Upper lobe of left lung (tissue), 6 donors: ENCODE data around the gene EPS15. TPM values are rescaled to one million over a fixed set of nuclear protein-coding genes. Genes with fewer than 3 reads are reported as not detected.
"Not testable (repeated sequence)": the region's sequence is repeated elsewhere in the genome, so short reads cannot be mapped to it uniquely, and the experiment has no call there.

Source experiments
- ATAC-seq, 2 donors: fragments of 200-7000 bp; cut with Tn5 transposase; one replicate each; pipeline ENCODE4 v1.9.1; 2022; ENCODE audit warnings: mild to moderate bottlenecking in 2 of 2, moderate library complexity in 2 of 2; ENCODE audit not compliant: low FRiP score in 2 of 2
- DNase-seq, 2 donors: peaks; one replicate each; pipeline ENCODE4 v3.0.0-alpha.2; 2019 to 2020
- H3K27ac ChIP-seq, 4 donors: fragments of 200-600 bp; sonication (generic); one replicate each; pipeline ENCODE4 v1.5.1; 2016 to 2019
- H3K27me3 ChIP-seq, 4 donors: fragments of 200-600 bp; sonication (generic); one replicate each; pipeline ENCODE4 v1.5.1; 2017 to 2019
- H3K36me3 ChIP-seq, 4 donors: fragments of 200-600 bp; sonication (generic); one replicate each; pipeline ENCODE4 v1.5.1; 2016 to 2019
- H3K4me1 ChIP-seq, 4 donors: fragments of 200-600 bp; sonication (generic); one replicate each; pipeline ENCODE4 v1.5.1; 2018 to 2019
- H3K4me3 ChIP-seq, 4 donors: fragments of 200-600 bp; sonication (generic); one replicate each; pipeline ENCODE4 v1.5.1; 2017 to 2019; ENCODE audit warnings: mild to moderate bottlenecking in 2 of 4, moderate library complexity in 1 of 4
- H3K9me3 ChIP-seq, 4 donors: fragments of 200-600 bp; sonication (generic); one replicate each; pipeline ENCODE4 v1.5.1; 2018 to 2019
- CTCF ChIP-seq, 6 experiments: fragments of 450-650 bp in 4 of 6; fragments of 200-600 bp in 2 of 6; sonication (generic) in 2 of 6; IDR thresholded peaks; one replicate each; pipeline ENCODE4 v1.5.1; 2016 to 2019; ENCODE audit warnings: antibody characterized with exemption in 6 of 6
- EP300 ChIP-seq, 4 donors: sonication (generic); formaldehyde crosslinking; IDR thresholded peaks; one replicate each; pipeline ENCODE4 v1.5.1; 2017; ENCODE audit warnings: antibody characterized with exemption in 4 of 4, control low read depth in 2 of 4
- POLR2A ChIP-seq, 4 donors: fragments of 450-650 bp; IDR thresholded peaks; one replicate each; pipeline ENCODE4 v1.5.1; 2016 to 2017; ENCODE audit warnings: antibody characterized with exemption in 4 of 4, mild to moderate bottlenecking in 2 of 4
- POLR2AphosphoS5 ChIP-seq, 2 donors: sonication (generic); formaldehyde crosslinking; IDR thresholded peaks; one replicate each; pipeline ENCODE4 v1.5.1; 2017; ENCODE audit warnings: antibody characterized with exemption in 2 of 2
- WGBS, 2 donors: methylation state at CpG; one replicate each; pipeline ENCODE4 v1.1.5; 2017 to 2018; 5-methylcytosine and 5-hydroxymethylcytosine counted together
- total RNA-seq, 6 donors: library from RNA; depleted of rRNA in 4 of 6; stranded (reverse); fragments of >200 nt in 4 of 6; gene quantifications; one replicate each; pipeline versions ENCODE4 v1.1.0 to v1.2.1, GENCODE V29; 2016 to 2021
- donor health status: DM: no; HTN: no; CAD: no; lungs with moderate emphysema.
- donor health status: DM: no; HTN: yes; CAD: no; lungs with severe emphysema.

EPS15 gene
- total RNA-seq, 6 donors from 2014 or later = 50.4 to 181 (median 73.3) TPM

- Histone ChIP-seq H3K27me3 (no peaks in the 10 kb centered on the region), H3K27ac (no peak overlapping the region), H3K9me3 (no peaks in the 10 kb centered on the region), H3K36me3 (no peaks in the 10 kb centered on the region), H3K4me3 (no peak overlapping the region), H3K4me1 (peaks cover 7 to 11% (median 9%) of the 10 kb centered on the region in 4 donors)
- DNase-seq (no peak), ATAC-seq (no peak)
- TF ChIP-seq EP300 (IDR thresholded peaks at IDR 0.05) = no peak
- TF ChIP-seq POLR2AphosphoS5 (IDR thresholded peaks at IDR 0.05) = no peak
- no peak for TF ChIP-seq CTCF (IDR thresholded peaks at IDR 0.05)
- TF ChIP-seq POLR2A (IDR thresholded peaks at IDR 0.05) = no peak
Measured at GRCh38 chr1:51564124-51564523, 45.1 kb upstream of the EPS15 start.

GRCh38 chr1:51561702-51562101 is 42.6 kb upstream of the EPS15 start:
- H3K36me3 ChIP-seq = no peaks in the 10 kb centered on the region
- ATAC-seq = no peak
- 93 to 100% methylated on average over 1 of the region's 1 CpG for WGBS, 2 donors
- peaks cover 0 to 4% (median 0%) of the 10 kb centered on the region in 4 donors for H3K4me1 ChIP-seq
- no peaks in the 10 kb centered on the region for H3K27me3 ChIP-seq
- no peak for DNase-seq
- no peak overlapping the region for H3K27ac ChIP-seq
- no peaks in the 10 kb centered on the region for H3K9me3 ChIP-seq
- no peak overlapping the region for H3K4me3 ChIP-seq
- TF ChIP-seq CTCF (IDR thresholded peaks at IDR 0.05) = no peak
- no peak for TF ChIP-seq EP300 (IDR thresholded peaks at IDR 0.05)

- 67 to 86% methylated on average over 8 of the region's 8 CpGs for WGBS, 2 donors
- not testable (repeated sequence) for H3K27me3 ChIP-seq, ATAC-seq
Measured at GRCh38 chr1:51560895-51561294, 41.8 kb upstream of the EPS15 start.

GRCh38 chr1:51560034-51560433 is 41.0 kb upstream of the EPS15 start:
- Histone ChIP-seq H3K9me3 (no peaks in the 10 kb centered on the region), H3K36me3 (no peaks in the 10 kb centered on the region), H3K27me3 (no peaks in the 10 kb centered on the region), H3K4me3 (no peak overlapping the region), H3K4me1 (peaks cover 0 to 4% (median 0%) of the 10 kb centered on the region in 4 donors), H3K27ac (no peak overlapping the region)
- WGBS, 2 donors = 82 to 87% methylated on average over 6 of the region's 6 CpGs
- no peak for DNase-seq
- ATAC-seq = no peak
- TF ChIP-seq CTCF (IDR thresholded peaks at IDR 0.05) = no peak
- no peak for TF ChIP-seq POLR2A (IDR thresholded peaks at IDR 0.05)
- no peak for TF ChIP-seq EP300 (IDR thresholded peaks at IDR 0.05)
- no peak for TF ChIP-seq POLR2AphosphoS5 (IDR thresholded peaks at IDR 0.05)

More at GRCh38 chr1:51560895-51561294, 41.8 kb upstream of the EPS15 start:
- DNase-seq = peak; percentile 7 to 56
- not testable (repeated sequence) for H3K9me3 ChIP-seq, H3K4me3 ChIP-seq, H3K27ac ChIP-seq, H3K4me1 ChIP-seq, H3K36me3 ChIP-seq

GRCh38 chr1:51559501-51559900 is 40.4 kb upstream of the EPS15 start:
- Histone ChIP-seq H3K4me3 (no peak overlapping the region), H3K27me3 (no peaks in the 10 kb centered on the region), H3K27ac (no peak overlapping the region), H3K36me3 (no peaks in the 10 kb centered on the region), H3K9me3 (no peaks in the 10 kb centered on the region), H3K4me1 (peaks cover 0 to 4% (median 0%) of the 10 kb centered on the region in 4 donors)
- DNase-seq (no peak), ATAC-seq (no peak)
- TF ChIP-seq POLR2AphosphoS5 (IDR thresholded peaks at IDR 0.05) (no peak), EP300 (IDR thresholded peaks at IDR 0.05) (no peak), CTCF (IDR thresholded peaks at IDR 0.05) (no peak), POLR2A (IDR thresholded peaks at IDR 0.05) (no peak)
